NCI-H446 treated with DMSO at 0.1 percent for 48 hours (cell line): ENCODE data around the gene CCDC150.
"Not testable (repeated sequence)": the region's sequence is repeated elsewhere in the genome, so short reads cannot be mapped to it uniquely, and the experiment has no call there.

Experiments
- DNase-seq: peaks from one replicate; lab custom pipeline; 2025; lab: John Stamatoyannopoulos, UW

Gene CCDC150

DNA sequence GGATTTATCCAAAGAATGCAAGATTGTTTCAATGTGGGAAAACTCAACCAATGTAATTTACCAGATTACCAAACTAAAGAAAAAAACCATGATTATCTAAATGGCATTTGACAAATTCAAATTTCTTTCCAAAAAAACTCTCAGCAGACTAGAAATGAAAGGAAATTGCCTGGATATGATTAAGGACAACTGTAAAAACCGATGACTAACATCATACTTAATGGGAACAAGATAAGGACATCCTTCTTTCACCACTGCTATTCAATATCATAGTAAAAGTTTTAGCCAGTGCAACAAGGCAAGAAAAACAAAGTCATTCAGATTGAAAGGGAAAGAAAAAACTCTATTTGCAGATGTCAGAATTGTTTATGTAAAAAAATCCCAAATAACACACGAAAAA lies 4.4 kb upstream of the CCDC150 start:
- DNase-seq = no peak

DNA sequence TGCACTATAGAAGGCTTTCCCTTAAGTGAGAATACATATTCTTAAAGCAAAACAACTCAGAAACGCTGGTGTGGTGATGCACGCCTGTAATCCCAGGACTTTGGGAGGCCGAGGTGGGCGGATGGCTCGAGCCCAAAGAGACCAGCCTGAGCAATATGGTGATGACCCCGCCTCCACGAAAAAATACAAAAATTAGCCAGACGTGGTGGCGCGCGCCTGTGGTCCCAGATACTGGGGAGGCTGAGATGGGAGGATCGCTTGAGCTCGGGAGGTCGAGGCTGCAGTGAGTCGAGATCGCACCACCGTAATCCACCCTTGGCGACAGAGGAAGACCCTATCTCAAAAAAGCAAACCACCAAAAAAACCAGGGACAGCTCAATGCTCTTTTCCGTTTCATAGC lies 750 bp upstream of the CCDC150 start:
- no peak for DNase-seq

DNA sequence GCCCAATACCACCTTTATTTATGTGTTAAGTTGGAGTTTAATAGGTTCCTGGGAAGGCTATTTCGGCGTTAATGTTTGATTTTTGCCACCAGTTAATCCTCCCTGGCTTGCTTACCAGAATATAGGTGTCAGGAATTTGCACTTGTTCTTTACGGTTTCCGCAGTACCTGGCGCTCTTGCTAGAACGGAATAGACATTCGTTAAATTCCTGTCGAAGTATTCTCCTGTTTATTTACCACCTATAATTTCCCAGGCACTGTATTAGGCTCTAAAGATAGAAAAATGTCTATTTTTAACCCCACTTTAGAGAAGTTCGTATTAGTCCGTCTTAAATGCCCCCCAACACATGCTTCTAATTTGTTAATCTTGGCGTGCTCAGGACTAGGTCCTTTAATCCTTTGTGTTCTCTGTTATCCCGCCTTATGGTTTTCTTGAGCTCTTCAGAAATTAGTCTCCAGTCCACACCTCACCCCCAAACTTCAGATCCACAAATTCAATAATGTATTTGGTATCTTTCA lies 575 bp downstream of the CCDC150 start:
- no peak for DNase-seq

DNA sequence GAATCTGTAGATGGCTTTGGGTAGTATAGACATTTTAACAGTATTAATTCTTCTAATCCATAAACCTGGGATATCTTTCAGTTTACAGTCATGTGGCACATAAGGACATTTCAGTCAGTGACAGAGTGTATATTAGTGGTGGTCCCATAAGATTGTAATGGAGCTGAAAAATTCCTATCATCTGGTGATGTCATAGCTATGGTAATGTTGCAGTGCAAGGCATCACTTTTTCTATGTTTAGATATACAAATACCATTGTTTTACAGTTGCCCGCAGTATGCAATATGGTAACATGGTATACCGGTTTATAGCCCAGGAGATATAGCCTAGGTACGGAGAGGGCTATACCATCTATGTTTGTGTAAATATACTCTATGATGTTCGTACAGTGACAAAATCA lies 9.7 kb downstream of the CCDC150 start:
- no peak for DNase-seq

DNA sequence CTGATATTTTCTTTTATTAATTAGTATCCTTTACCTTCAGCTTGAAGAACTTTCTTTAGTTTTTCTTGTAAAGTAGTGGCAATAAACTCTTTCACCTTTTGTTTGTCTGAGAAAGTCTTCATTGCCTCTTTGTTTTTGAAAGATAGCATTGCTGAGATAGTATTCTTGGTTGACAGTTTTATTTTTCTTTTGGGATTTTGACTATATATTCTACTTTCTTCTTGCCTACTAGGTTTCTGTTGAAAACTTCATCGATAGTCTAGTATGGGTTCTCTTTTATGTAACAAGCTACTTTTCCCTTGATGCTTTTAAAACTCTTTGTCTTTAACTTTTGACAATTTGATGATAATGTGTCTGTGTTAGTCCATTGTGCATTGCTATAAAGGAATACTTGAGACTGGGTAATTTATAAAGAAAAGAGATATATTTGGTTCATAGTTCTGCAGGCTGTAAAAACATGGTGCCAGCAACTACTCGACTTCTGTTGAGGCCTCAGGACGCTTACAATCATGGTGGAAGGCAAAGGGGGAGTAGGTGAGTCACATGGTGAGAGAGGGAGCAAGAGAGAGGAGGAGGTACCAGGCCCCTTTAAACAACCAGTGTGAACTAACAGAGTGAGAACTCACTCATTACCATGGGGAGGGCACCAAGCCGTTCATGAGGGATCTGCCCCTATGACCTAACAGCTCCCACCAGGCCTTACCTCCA lies 12.0 kb downstream of the CCDC150 start:
- no peak for DNase-seq

DNA sequence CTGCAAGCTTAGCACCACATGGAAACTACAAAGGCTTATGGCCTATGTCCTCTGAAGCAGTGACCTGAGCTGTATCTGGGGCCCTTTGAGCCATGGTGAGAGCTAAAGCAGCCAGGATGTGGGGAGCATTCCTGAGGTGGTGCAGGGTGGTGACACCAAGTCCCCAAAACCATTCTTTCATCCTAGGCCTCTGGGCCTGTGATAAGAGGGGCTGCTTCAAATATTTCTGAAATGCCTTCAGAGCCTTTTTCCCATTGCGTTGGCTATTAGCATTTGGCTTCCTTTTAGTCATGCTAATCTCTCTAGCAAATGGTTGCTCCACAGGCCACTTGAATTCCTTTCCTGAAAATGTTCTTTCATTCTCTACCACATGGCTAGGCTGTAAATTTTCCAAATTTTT lies 13.4 kb downstream of the CCDC150 start:
- DNase-seq = no peak

DNA sequence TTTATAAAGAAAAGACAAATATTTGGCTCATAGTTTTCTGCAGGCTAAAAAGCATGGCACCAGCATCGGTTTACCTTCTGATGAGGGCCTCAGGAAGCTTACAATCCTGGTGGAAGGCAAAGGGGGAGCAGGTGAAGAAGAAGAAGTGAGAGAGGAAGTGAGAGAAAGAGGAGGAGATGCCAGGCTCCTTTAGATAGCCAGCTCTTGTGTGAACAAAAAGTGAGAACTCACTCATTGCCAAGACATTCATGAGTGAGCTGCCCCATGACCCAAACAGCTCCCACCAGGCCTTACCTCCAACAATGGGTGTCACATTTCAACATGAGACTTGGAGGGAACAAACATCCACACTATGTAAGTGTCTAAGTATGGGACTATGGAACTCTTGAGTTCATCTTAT lies 14.3 kb downstream of the CCDC150 start:
- no peak for DNase-seq

DNA sequence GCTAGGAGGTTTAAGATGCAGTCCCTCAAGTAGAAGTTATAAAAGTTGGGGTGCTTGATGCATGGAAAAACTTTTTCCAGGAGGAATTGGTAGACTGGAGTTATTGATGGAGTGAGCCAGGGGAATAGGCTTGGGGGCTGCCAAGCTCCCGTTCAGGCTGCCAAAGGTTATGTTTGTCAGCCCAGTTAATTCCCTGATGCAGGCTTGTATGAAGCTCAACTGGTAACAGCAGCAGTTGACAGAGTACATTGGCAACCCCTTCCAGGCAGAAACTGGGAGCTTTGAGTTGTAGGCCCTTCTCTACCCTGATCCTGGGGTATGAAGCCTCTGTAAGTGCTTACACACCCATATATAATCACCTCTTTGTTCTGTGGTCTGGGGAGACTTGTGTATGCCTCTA lies 16.2 kb downstream of the CCDC150 start:
- DNase-seq = peak; percentile 35

DNA sequence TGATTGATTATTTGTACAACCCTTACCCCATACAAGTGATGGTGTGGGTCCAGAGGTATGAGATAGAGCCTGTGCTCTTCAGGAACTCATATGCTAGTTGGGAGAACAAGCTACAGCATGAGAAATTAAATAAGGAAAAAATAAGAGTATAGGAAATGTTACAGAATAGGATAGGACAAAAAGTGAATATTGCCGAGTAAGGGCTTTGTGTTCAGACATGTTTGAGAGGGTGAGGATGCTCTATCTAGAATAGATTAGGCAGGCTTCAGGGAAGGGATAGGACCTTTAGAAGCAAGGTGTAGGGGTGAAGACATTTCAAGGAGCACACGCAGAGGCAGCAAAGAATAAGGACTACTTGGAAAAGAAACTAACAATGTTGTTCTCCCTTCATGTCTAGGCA lies 17.8 kb downstream of the CCDC150 start:
- DNase-seq = no peak

DNA sequence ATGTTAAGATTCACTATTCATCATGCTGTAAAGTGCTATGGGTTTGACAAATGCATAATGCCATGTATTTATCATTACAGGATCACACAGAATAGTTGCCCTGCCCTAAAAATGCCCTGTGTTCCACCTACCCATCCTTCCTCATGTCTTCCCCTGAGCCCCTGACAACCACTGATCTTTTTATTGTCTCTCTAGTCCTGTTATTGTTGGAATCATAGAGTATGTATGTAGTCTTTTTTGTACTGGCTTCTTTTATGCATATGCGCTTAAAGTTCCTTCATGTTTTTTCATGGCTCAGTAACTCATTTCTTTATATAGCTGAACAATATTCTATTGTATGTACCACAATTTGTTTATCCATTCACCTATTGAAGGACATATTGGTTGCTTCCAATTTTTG lies 20.3 kb downstream of the CCDC150 start:
- DNase-seq = no peak

DNA sequence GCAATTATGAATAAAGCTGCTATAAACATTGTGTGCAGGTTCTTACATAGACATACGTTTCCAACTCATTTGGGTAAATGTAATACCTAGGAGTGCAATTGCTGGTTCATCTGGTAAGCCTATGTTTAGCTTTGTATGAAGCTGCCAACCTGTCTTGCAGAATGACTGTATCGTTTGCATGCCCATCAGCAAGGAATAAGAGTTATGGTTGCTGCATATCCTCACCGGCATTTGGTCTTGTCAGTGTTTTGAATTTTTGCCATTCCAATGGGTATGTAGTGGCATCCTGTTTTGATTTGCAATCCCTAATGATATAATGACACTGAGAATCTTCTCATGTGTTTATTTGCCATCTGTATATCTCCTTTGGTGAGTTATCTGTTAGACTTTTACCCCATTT lies 20.7 kb downstream of the CCDC150 start:
- no peak for DNase-seq

DNA sequence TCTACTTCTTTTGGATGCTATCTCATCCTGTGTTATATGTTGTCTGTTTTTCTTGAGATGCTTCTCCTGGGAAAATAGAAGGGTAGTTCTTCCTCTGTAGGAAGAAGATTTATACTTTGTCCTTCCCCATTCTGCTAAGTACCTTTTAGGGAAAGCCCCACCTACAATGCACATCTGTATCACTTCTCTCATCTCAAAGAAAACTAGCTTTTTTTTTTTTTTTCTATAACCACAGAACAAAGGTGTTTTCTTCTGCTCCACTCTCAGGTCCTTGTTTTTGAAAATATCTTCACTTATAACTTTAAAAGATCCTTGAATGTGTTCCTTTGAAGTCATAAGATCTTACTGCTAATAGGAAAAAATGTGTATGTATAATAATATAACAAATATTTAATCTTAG lies 30.8 kb downstream of the CCDC150 start:
- no peak for DNase-seq

DNA sequence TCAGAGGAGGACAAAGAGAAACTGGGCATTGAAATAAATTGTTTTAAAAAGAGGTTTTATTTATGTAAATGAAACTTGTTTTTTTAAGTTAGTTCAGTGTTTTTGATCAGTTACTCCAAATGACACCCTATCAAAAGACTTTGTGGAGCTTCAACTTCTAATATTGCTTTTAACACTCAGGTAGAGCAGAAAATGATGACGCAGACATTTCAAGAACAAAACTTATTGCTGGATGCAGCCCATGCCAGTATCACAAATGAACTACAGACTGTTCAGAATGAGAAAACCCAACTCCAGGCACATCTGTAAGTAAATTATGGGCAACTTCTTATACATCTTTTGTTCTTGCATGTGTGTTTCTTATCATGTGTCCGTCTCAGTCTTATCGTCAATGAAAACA lies 36.4 kb downstream of the CCDC150 start:
- no peak for DNase-seq

DNA sequence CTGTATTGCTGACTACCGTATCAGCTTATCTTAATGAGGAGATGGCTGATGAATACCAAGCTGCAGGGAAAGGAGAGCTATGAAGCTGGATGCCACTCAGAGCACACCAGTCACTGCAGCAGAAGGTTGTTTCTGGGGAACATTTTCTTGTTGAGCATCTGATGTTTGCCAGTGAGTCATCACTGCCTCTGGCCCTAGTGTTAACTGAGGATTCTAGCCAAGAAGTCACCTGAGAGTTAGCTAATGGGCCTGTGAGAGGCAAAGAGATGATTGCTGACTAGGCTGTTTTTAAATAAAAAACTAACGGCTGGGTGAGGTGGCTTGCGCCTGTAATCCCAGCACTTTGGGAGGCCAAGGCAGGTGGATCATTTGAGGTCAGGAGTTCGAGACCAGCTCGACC lies 37.9 kb downstream of the CCDC150 start:
- peak; percentile 34 for DNase-seq

DNA sequence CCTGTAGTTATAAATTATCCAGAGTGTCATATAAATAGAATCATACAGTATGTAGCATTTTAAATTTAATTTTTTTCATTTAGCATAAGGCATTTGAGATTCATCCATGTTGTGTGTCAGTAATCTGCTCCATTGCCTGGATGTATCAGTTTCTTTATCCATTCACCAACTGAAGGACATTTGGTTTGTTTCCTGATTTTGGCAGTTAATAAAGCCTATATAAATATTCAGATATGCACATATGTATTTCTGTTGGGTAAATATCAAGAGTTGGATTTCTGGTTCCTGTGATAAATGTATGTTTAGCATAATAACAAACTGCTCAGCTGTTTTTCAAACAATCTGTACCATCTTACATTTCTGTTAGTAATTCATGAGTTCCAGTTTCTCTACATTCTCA lies 39.9 kb downstream of the CCDC150 start:
- no peak for DNase-seq

DNA sequence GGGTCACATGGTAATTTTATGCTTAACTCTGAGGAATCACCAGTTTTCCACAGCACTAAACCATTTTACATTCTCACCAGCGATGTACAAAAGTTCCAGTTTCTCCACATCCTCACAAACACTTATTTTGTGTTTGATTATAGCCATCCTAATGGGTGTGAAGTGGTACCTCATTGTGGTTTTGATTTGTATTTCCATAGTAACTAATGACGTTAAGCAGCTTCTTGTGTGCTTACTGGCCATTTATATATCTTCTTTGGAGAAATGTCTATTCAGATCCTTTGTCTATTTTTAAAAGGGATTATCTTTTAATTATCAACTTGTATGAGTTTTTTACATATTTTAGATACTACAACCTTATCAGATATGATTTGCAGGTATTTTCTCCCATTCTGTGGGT lies 42.0 kb downstream of the CCDC150 start:
- no peak for DNase-seq

DNA sequence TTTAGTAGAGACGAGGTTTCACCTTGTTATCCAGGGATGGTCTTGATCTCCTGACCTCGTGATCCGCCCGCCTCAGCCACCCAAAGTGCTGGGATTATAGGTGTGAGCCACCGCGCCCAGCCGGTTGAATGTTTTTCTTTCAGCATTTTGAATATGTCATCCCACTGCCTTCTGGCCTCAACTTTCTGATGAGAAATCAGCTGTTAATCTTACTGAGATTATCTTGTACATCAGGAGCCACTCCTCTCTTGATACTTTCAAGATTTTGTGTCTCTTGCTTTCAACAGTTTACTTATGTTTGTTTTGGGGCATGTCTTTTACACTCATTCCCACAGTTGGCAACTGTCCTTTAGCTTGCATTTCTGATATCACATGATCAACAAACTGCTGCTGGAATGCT lies 46.3 kb downstream of the CCDC150 start:
- no peak for DNase-seq

DNA sequence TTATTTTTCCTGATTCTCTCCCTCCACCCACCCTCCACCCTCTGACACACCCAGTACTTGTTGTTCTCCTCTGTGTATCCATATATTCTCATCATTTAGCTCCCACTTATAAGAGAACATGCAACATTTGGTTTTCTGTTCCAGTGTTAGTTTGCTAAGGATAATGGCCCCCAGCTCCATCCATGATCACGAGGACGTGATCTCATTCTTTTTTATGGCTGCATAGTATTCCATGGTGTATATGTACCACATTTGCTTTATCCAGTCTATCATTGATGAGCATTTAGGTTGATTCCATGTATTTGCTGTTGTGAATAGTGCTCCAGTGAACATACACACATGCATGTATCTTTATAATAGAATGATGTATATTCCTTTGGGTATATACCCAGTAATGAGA lies 47.2 kb downstream of the CCDC150 start:
- not testable (repeated sequence) for DNase-seq

DNA sequence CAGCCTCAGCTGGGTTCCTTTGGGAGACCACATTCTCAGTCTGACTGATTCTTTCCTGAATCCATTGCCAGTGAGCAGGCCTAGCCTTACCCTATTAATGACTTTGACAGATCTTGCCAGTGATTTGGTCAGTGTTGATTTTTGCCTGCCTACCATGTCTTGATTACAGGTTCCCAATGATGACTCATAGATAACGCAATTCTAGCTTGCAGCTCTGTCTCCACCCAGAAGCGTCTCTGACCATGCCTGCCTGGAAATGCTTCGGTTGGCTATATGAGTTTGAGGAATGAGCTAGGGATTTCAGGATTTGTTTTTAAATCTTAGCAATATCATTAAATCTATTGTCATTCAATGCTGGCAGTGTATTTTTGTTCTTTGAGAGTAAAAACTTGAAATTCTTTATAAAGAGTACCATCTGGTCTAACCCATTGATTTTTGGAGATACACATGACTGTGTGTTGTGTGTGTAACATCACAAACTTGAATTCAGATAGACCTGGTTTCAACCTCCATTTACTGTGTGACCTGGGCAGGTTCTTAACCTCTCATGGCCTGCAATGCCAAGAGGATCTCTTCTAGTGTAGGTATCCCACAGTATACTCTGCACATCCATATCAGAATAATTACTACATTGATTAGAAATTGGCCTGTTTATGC lies 57.0 kb downstream of the CCDC150 start:
- no peak for DNase-seq

DNA sequence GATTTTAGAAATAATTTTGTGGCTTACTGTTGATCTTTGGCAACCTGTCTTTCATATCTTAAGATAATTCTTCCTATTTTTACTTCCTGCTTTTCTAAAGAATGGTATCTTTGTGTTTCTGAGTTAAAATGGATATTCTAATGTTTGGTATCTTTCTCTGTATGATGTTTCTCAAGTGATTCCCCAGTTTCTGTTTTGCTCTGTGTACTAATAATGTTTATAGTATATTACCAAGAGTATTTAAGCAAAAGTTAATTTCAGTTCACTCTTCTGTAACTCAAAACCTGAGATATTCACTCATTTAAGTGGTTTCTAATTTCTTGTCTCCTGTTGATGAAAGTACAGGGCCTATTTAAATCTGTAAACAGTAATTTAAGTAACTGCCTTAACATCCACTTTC lies 58.3 kb downstream of the CCDC150 start:
- no peak for DNase-seq

DNA sequence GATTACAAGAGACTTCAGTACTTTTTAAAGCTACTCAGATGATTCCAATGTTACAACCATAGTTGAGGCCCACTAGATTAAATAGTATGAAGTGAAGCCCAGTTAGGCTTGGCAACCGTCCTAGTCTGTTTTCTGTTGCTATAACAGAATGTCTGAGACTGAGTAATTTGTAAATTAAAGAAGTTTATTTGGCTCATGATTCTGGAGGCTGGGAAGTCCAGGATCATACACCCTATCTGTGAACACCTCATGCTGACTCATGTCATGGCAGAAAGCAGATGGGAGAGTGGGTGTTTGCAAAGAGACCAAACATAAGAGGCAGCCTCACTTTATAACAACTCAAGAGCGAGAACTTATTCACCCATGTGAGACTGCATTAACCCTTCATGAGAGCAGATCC lies 63.1 kb downstream of the CCDC150 start:
- peak; percentile 1 for DNase-seq

DNA sequence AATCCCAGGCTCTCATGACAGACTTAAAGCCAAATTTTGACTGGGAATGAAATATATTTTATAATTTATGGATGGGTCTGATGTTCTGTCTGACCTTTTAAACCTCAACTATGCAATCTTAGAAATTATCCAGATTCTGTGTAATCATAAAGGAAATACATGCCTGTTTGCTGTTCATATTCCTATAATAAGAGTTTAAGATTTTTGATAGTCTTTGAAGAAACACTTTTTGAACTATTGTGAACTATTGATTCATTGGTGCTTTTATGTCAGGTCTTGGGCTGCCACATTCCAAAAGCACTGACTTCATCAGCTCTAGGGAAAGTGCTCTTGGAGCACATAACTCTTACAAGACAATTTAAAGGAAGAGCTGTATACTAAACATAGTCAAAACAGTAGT lies 64.2 kb downstream of the CCDC150 start:
- no peak for DNase-seq

DNA sequence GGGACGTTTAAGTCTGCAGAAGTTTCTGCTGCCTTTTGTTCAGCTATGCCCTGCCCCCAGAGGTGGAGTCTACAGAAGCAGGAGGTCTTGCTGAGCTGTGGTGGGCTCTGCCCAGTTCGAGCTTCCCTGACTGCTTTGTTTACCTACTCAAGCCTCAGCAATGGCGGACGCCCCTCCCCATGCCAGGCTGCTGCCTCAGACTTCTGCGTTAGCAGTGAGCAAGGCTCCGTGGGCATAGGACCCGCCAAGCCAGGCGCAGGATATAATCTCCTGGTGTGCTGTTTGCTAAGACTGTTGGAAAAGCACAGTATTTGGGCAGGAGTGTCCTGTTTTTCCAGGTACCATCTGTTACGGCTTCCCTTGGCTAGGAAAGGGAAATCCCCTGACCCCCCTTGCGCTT lies 70.5 kb downstream of the CCDC150 start:
- not testable (repeated sequence) for DNase-seq

DNA sequence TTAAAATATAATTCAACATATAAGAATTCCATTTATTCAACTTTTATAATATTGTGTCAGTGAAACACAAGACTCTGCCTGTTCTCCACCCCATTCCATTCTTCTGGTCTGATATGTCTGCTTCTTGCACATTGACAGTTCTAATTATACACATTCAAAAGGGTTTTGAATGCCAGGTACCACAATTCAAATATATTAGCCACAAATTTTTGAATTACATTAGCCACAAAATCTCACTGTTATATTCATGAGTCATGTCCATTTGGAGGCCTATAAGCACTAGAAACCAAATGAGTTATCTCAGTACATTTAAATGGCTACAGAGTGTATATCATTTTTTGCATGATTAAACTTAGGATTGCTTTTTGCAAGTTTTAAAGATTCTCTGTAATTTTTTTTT lies 72.1 kb downstream of the CCDC150 start:
- DNase-seq = no peak
